Naive thymus-derived CD4-positive, alpha-beta T cell (primary cell): ENCODE data around the gene SYNGR4. TPM values are rescaled to one million over a fixed set of nuclear protein-coding genes. Genes with fewer than 3 reads are reported as not detected.
A peak's percentile ranks its signal among the peaks of the same experiment; 100 is the strongest.

Source experiments
- ATAC-seq: fragments of 150-1000 bp; cut with Tn5 transposase; 2 replicates; pipeline ENCODE4 v1.10.0; 2021; ENCODE audit warnings: mild to moderate bottlenecking, moderate library complexity
- CTCF ChIA-PET: fragments of 350-600 bp; sonication (Branson Sonifier 250); formaldehyde crosslinking; loops from one replicate; lab custom pipeline; 2021; ENCODE audit warnings: antibody characterized with exemption; lab: Charles Lee
- POLR2A ChIA-PET: fragments of 350-600 bp; sonication (Branson Sonifier 250); formaldehyde crosslinking; loops from one replicate; lab custom pipeline; 2021; ENCODE audit warnings: antibody characterized with exemption, inconsistent platforms; lab: Charles Lee
- DNase-seq, 9 donors: peaks; one replicate each; pipeline versions ENCODE4 v3.0.0 to v3.0.0-alpha.2; 2020 to 2022; ENCODE audit warnings: mixed read lengths in 1 of 9
- H3K27ac ChIP-seq: one replicate; pipeline ENCODE4 v1.7.0; 2013; ENCODE audit warnings: mild to moderate bottlenecking, low read depth, low read length, moderate library complexity
- H3K27me3 ChIP-seq, 2 donors: one replicate each; pipeline ENCODE4 v1.7.0; 2013; ENCODE audit warnings: low read length in 2 of 2, mild to moderate bottlenecking in 2 of 2, moderate library complexity in 2 of 2; ENCODE audit not compliant: control insufficient read depth in 2 of 2, insufficient read depth in 2 of 2
- H3K36me3 ChIP-seq, 3 experiments: 1 replicate in 2 of 3; 2 replicates in 1 of 3; pipeline ENCODE4 v1.7.0; 2013; ENCODE audit warnings: low read length in 3 of 3, mild to moderate bottlenecking in 3 of 3, moderate library complexity in 1 of 3; ENCODE audit not compliant: insufficient read depth in 3 of 3, control insufficient read depth in 2 of 3
- H3K4me1 ChIP-seq, 2 donors: one replicate each; pipeline ENCODE4 v1.7.0; 2013; ENCODE audit warnings: low read length in 2 of 2, mild to moderate bottlenecking in 2 of 2, moderate library complexity in 1 of 2; ENCODE audit not compliant: control insufficient read depth in 2 of 2, insufficient read depth in 2 of 2
- H3K4me3 ChIP-seq: 2 replicates; pipeline ENCODE4 v1.7.0; 2013; ENCODE audit warnings: mild to moderate bottlenecking, low read length
- H3K9me3 ChIP-seq, 3 experiments: 1 replicate in 2 of 3; 2 replicates in 1 of 3; pipeline ENCODE4 v1.7.0; 2013; ENCODE audit warnings: low read length in 3 of 3; ENCODE audit not compliant: control insufficient read depth in 2 of 3
- H3K27ac Mint-ChIP-seq, 9 donors: one replicate each; pipeline ENCODE4 v1.8.0; 2020 to 2022; ENCODE audit warnings: mixed read lengths in 9 of 9, mild to moderate bottlenecking in 8 of 9, moderate library complexity in 5 of 9, inconsistent platforms in 2 of 9
- H3K27me3 Mint-ChIP-seq, 5 donors: one replicate each; pipeline ENCODE4 v1.8.0; 2021 to 2022; ENCODE audit warnings: mixed read lengths in 5 of 5, mild to moderate bottlenecking in 1 of 5
- H3K36me3 Mint-ChIP-seq, 5 donors: one replicate each; pipeline ENCODE4 v1.8.0; 2020 to 2022; ENCODE audit warnings: mixed read lengths in 5 of 5, mild to moderate bottlenecking in 3 of 5, inconsistent platforms in 1 of 5
- H3K4me1 Mint-ChIP-seq, 7 donors: one replicate each; pipeline ENCODE4 v1.8.0; 2020 to 2022; ENCODE audit warnings: mixed read lengths in 7 of 7, mild to moderate bottlenecking in 3 of 7, inconsistent platforms in 1 of 7
- H3K4me3 Mint-ChIP-seq, 10 donors: one replicate each; pipeline ENCODE4 v1.8.0; 2020 to 2022; ENCODE audit warnings: mild to moderate bottlenecking in 10 of 10, mixed read lengths in 10 of 10, moderate library complexity in 6 of 10, inconsistent platforms in 2 of 10
- H3K9me3 Mint-ChIP-seq, 11 donors: one replicate each; pipeline ENCODE4 v1.8.0; 2020 to 2022; ENCODE audit warnings: mixed read lengths in 11 of 11, mild to moderate bottlenecking in 4 of 11, inconsistent platforms in 1 of 11, moderate library complexity in 1 of 11
- intact Hi-C, 2 donors: fragments of 100-400 bp; cut with micrococcal nuclease; formaldehyde crosslinking; loops; one replicate each; pipeline ENCODE4 v1.15.1; 2023
- polyA plus RNA-seq, 2 donors: library from polyadenylated mRNA; unstranded; fragments of 300-500 nt; fragmentation: Illumina TruSeq; gene quantifications; one replicate each; pipeline ENCODE4 v1.2.3, GENCODE V29; 2021
- total RNA-seq, 6 experiments: library from RNA in 5 of 6; stranded (reverse) in 5 of 6; gene quantifications; 1 replicate in 5 of 6; 2 replicates in 1 of 6; pipeline ENCODE4 v1.2.3 and lab custom pipeline; 2021 to 2026

Gene SYNGR4
- total and polyA plus RNA-seq, 7 experiments from 2014 or later: not detected

- Mint-ChIP-seq H3K27ac (peak overlapping the region; percentile 89 to 98 (median 95)), H3K9me3 (peaks cover 0 to 5% (median 0%) of the 10 kb centered on the region in 11 donors), H3K4me3 (peak overlapping the region; percentile 80 to 97 (median 92)), H3K27me3 (peaks cover 0 to 3% (median 0%) of the 10 kb centered on the region in 5 donors), H3K36me3 (peaks cover 0 to 6% (median 1%) of the 10 kb centered on the region in 5 donors), H3K4me1 (peaks cover 0 to 28% (median 6%) of the 10 kb centered on the region in 7 donors)
- no peaks in the 10 kb centered on the region for H3K9me3 ChIP-seq
- H3K27ac ChIP-seq: peak overlapping the region; percentile 86
- no peaks in the 10 kb centered on the region for H3K27me3 ChIP-seq
- ATAC-seq: no peak
- CTCF ChIA-PET: interaction anchor here (0.6 to 2.3 kb wide), 6 partner anchors 12 to 127 kb away, joined by 3 to 8 read pairs (median 4); partner anchors contain the start of gene KDELR1
- peaks cover 0 to 12% (median 0%) of the 10 kb centered on the region in 3 experiments for H3K36me3 ChIP-seq
- intact Hi-C loops: loop anchor here (1.0 to 5.0 kb wide), 6 partner anchors 42 to 881 kb away; partner anchors contain the start of genes CARD8 (in 1 of the 2), KPTN (in 1 of the 2), LMTK3 (in 1 of the 2) and RPL18 (in 1 of the 2)
- peak overlapping the region; percentile 87 for H3K4me3 ChIP-seq
- POLR2A ChIA-PET: interaction anchor here (0.5 to 3.2 kb wide), 21 partner anchors 11 to 1513 kb away, joined by 3 to 47 read pairs (median 4); partner anchors contain the start of genes AKT1S1, EMP3, GRIN2D and GRWD1
- no peak for DNase-seq
- H3K4me1 ChIP-seq: peaks cover 9 to 13% of the 10 kb centered on the region in 2 donors
Measured at GRCh38 chr19:48363500-48363809, 712 bp upstream of the SYNGR4 start.

- intact Hi-C loops: loop anchor here (1.0 to 5.0 kb wide), 17 partner anchors 27 to 882 kb away; partner anchors contain the start of genes GRWD1 (in 2 of the 2), KDELR1 (in 2 of the 2), LIG1 (in 2 of the 2) and ZSWIM9 (in 2 of the 2)
- peaks cover 0 to 28% (median 6%) of the 10 kb centered on the region in 7 donors for H3K4me1 Mint-ChIP-seq
- ChIA-PET POLR2A (interaction anchor here (0.6 to 3.2 kb wide), 17 partner anchors 15 to 254 kb away, joined by 3 to 47 read pairs (median 4); partner anchors contain the start of genes EMP3, GRIN2D, KDELR1 and RPL18), CTCF (interaction anchor here (0.9 to 2.3 kb wide), 5 partner anchors 10 to 125 kb away, joined by 3 to 8 read pairs (median 3); partner anchors contain the start of gene KDELR1)
- peaks cover 0 to 5% (median 0%) of the 10 kb centered on the region in 11 donors for H3K9me3 Mint-ChIP-seq
- H3K4me3 ChIP-seq: peak overlapping the region; percentile 59
- no peak for DNase-seq
- peaks cover 9 to 13% of the 10 kb centered on the region in 2 donors for H3K4me1 ChIP-seq
- H3K36me3 ChIP-seq: peaks cover 0 to 4% (median 0%) of the 10 kb centered on the region in 3 experiments
- no peaks in the 10 kb centered on the region for H3K9me3 ChIP-seq
- H3K27ac Mint-ChIP-seq: peak overlapping the region; percentile 89 to 98 (median 95)
- ATAC-seq: no peak
- H3K4me3 Mint-ChIP-seq: peak overlapping the region; percentile 68 to 97 (median 92)
- peak overlapping the region; percentile 86 for H3K27ac ChIP-seq
- H3K36me3 Mint-ChIP-seq: peaks cover 0 to 1% (median 0%) of the 10 kb centered on the region in 5 donors
- H3K27me3 Mint-ChIP-seq: peaks cover 0 to 3% (median 0%) of the 10 kb centered on the region in 5 donors
- no peaks in the 10 kb centered on the region for H3K27me3 ChIP-seq
Measured at GRCh38 chr19:48364598-48365348, 606 bp downstream of the SYNGR4 start.

- Histone ChIP-seq H3K9me3 (no peaks in the 10 kb centered on the region), H3K27ac (no peak overlapping the region), H3K4me1 (peaks cover 9 to 13% of the 10 kb centered on the region in 2 donors), H3K27me3 (no peaks in the 10 kb centered on the region), H3K4me3 (no peak overlapping the region), H3K36me3 (no peaks in the 10 kb centered on the region)
- CTCF ChIA-PET: no interaction called here
- H3K27me3 Mint-ChIP-seq: peaks cover 0 to 3% (median 0%) of the 10 kb centered on the region in 5 donors
- peak in 1 of 9 donors; percentile 26 for DNase-seq
- peaks cover 0 to 28% (median 6%) of the 10 kb centered on the region in 7 donors for H3K4me1 Mint-ChIP-seq
- ATAC-seq: no peak
- peaks cover 0 to 5% (median 0%) of the 10 kb centered on the region in 11 donors for H3K9me3 Mint-ChIP-seq
- no peaks in the 10 kb centered on the region for H3K36me3 Mint-ChIP-seq
- intact Hi-C loops: loop anchor here (2.0 kb wide), 2 partner anchors 33 to 253 kb away; partner anchors contain the start of genes RPL18 (in 1 of the 2) and SPHK2 (in 1 of the 2)
- H3K27ac Mint-ChIP-seq: no peak overlapping the region
- POLR2A ChIA-PET: interaction anchor here (0.6 kb wide), 1 partner anchor 14 kb away, joined by 3 read pairs; no protein-coding TSS in a partner anchor
- H3K4me3 Mint-ChIP-seq: no peak overlapping the region
Measured at GRCh38 chr19:48365602-48366001, 1.4 kb downstream of the SYNGR4 start.

GRCh38 chr19:48367855-48368254, 3.7 kb downstream of the SYNGR4 start:
- no peak overlapping the region for H3K4me3 ChIP-seq
- DNase-seq (no peak), ATAC-seq (no peak)
- intact Hi-C loops: no loop called here
- no peaks in the 10 kb centered on the region for H3K36me3 ChIP-seq
- peaks cover 5 to 9% of the 10 kb centered on the region in 2 donors for H3K4me1 ChIP-seq
- peaks cover 0 to 4% (median 0%) of the 10 kb centered on the region in 5 donors for H3K27me3 Mint-ChIP-seq
- H3K9me3 ChIP-seq: no peaks in the 10 kb centered on the region
- peaks cover 0 to 18% (median 2%) of the 10 kb centered on the region in 7 donors for H3K4me1 Mint-ChIP-seq
- POLR2A ChIA-PET: interaction anchor here (0.7 kb wide), 1 partner anchor 59 kb away, joined by 6 read pairs; no protein-coding TSS in a partner anchor
- peak overlapping the region in 1 of 9 donors; percentile 22 for H3K27ac Mint-ChIP-seq
- CTCF ChIA-PET: interaction anchor here (0.8 kb wide), 1 partner anchor 24 kb away, joined by 6 read pairs; the partner anchor contains the start of gene KDELR1
- H3K36me3 Mint-ChIP-seq: no peaks in the 10 kb centered on the region
- H3K9me3 Mint-ChIP-seq: peaks cover 0 to 5% (median 0%) of the 10 kb centered on the region in 11 donors
- H3K27me3 ChIP-seq: no peaks in the 10 kb centered on the region
- H3K27ac ChIP-seq: no peak overlapping the region
- no peak overlapping the region for H3K4me3 Mint-ChIP-seq

- Mint-ChIP-seq H3K27me3 (peaks cover 0 to 4% (median 0%) of the 10 kb centered on the region in 5 donors), H3K27ac (no peak overlapping the region), H3K4me3 (no peak overlapping the region), H3K4me1 (peaks cover 0 to 12% (median 0%) of the 10 kb centered on the region in 7 donors), H3K36me3 (no peaks in the 10 kb centered on the region), H3K9me3 (peaks cover 0 to 2% (median 0%) of the 10 kb centered on the region in 11 donors)
- ATAC-seq: no peak
- Histone ChIP-seq H3K4me3 (no peak overlapping the region), H3K4me1 (peaks cover 0 to 7% of the 10 kb centered on the region in 2 donors), H3K27me3 (no peaks in the 10 kb centered on the region), H3K9me3 (no peaks in the 10 kb centered on the region), H3K36me3 (no peaks in the 10 kb centered on the region), H3K27ac (no peak overlapping the region)
- DNase-seq: no peak
- intact Hi-C loops: no loop called here
- CTCF ChIA-PET: no interaction called here
- POLR2A ChIA-PET: no interaction called here
Measured at GRCh38 chr19:48368936-48369335, 4.8 kb downstream of the SYNGR4 start.

- no peaks in the 10 kb centered on the region for H3K36me3 ChIP-seq
- no peaks in the 10 kb centered on the region for H3K9me3 ChIP-seq
- H3K27me3 ChIP-seq: no peaks in the 10 kb centered on the region
- ATAC-seq (no peak), DNase-seq (no peak)
- H3K36me3 Mint-ChIP-seq: no peaks in the 10 kb centered on the region
- H3K27ac ChIP-seq: no peak overlapping the region
- no peak overlapping the region for H3K4me3 ChIP-seq
- H3K4me1 Mint-ChIP-seq: no peaks in the 10 kb centered on the region
- no peaks in the 10 kb centered on the region for H3K9me3 Mint-ChIP-seq
- H3K27ac Mint-ChIP-seq: peak overlapping the region in 2 of 9 donors; percentile 10
- no peaks in the 10 kb centered on the region for H3K4me1 ChIP-seq
- POLR2A ChIA-PET: no interaction called here
- CTCF ChIA-PET: interaction anchor here (0.6 kb wide), 1 partner anchor 213 kb away, joined by 4 read pairs; no protein-coding TSS in a partner anchor
- no peak overlapping the region for H3K4me3 Mint-ChIP-seq
- intact Hi-C loops: no loop called here
- peaks cover 0 to 2% (median 0%) of the 10 kb centered on the region in 5 donors for H3K27me3 Mint-ChIP-seq
Measured at GRCh38 chr19:48370955-48371354, 6.8 kb downstream of the SYNGR4 start.
